ENCODE measurements around the gene PITX1. TPM values are rescaled to one million over a fixed set of nuclear protein-coding genes. Genes with fewer than 3 reads are reported as not detected.

PITX1 gene
- total and polyA plus RNA-seq, 9 donors: 0.11 to 3.1 (median 0.51) TPM; not detected in 1

- Histone ChIP-seq H3K4me3 (no peak overlapping the region), H3K27me3 (peaks cover 11% of the 10 kb centered on the region), H3K27ac (no peak overlapping the region), H3K4me1 (ENCODE audit: insufficient read depth) (peaks cover 2% of the 10 kb centered on the region), H3K36me3 (no peaks in the 10 kb centered on the region), H3K9me3 (peaks cover 0 to 4% of the 10 kb centered on the region in 2 donors)
- no peak for TF ChIP-seq EP300 (IDR thresholded peaks at IDR 0.05)
- no peak for TF ChIP-seq POLR2A (IDR thresholded peaks at IDR 0.05)
- no peak for TF ChIP-seq CTCF (IDR thresholded peaks at IDR 0.05)
- WGBS, 3 donors: 85 to 91% (median 88%) methylated on average over 12 of the region's 12 CpGs
- intact Hi-C loops (cut with DNase I): no loop called here
- DNase-seq: no peak
These were observed 7.3 kb downstream of the PITX1 start for GRCh38 chr5:135026645-135027265.

DNA sequence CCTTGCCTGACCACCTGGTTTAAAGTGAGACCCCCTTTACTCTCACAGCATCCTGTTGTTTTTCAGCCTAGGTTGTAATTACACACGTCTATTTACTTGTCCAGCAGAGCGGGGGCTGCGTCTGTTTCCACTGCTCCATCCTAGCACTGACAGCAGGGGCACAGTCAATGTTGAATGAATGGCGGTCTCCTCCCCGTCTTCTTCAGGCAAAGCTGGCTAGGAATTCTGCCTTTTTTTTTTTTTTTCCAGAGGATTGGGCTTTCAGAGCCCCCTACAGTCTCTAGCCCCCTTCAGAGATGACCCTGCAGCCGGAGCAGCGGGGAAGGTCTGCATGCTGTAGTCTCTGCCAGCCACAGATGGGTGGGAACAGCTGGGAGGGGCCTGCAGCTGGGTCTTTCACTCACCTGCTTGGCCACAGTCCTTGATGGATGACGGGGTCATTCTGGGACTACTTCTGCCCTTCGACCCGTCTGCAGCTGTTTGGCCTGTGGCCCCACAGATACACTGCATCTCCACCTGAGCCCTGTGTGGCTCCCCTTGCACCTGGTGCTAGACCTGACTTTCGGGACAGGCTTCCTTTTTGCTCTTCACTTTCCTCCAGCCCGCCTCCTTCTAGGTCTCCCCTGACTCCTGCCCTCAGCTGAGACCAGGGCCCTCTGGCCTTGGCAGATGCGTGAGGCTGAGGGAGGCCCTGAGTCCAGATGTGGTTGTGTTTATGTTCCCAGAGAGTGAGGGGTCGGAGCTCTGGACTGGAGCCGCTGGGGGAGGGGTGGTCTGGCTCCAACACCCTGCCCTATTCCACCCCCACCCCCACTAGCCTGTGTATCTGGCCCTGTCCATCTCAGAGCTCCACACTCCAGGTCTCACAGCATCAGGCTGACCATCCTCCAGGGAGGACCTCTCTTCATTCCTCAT, 8.0 kb downstream of the PITX1 start:
- no peak overlapping the region for H3K4me3 ChIP-seq
- no peak for DNase-seq
- WGBS, 3 donors: 82 to 86% (median 84%) methylated on average over 15 of the region's 15 CpGs
- TF ChIP-seq POLR2A (IDR thresholded peaks at IDR 0.05) (no peak), CTCF (IDR thresholded peaks at IDR 0.05) (no peak), EP300 (IDR thresholded peaks at IDR 0.05) (no peak)
- no peaks in the 10 kb centered on the region for H3K36me3 ChIP-seq
- H3K27me3 ChIP-seq: peaks cover 5% of the 10 kb centered on the region
- intact Hi-C loops (cut with DNase I): no loop called here
- H3K27ac ChIP-seq: no peak overlapping the region
- H3K4me1 ChIP-seq (ENCODE audit: insufficient read depth): peaks cover 2% of the 10 kb centered on the region
- H3K9me3 ChIP-seq: peaks cover 0 to 4% of the 10 kb centered on the region in 2 donors

DNA sequence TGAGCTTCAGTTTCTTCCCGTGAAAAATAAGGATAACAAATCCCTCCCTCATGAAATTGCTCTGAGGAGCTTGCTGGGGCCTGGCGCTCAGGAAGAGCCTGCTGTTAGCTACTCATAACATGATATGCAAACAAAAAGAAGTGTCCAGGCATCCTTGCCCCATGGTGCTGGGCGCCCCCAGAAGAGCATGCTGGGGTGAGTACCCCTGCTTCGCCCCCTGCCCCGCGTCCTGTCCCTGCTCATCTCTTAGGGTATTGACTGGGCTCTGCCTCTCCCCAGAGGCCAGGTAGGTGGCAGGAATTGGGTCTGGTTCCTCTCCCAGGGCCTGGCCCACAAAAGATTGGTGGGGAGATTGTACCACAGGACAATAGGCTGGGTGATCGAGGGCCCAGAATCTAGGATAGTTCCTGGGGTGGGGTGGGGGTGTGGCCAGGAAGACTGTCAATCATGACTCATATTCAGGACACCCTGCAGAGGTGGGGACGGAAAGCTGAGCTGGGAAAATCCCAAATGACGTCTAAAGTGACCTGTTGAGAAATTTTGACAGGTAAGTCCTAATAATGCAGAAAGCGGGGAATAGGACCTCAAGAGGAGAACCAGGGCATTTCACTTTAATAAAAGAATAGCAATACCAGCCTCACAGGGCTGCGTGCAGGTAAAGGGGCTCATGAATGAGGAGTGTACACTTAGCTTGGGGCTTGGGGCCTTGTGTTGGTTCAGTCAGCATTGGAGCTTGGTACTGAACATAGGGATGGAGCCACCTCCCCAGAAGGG, 8.9 kb downstream of the PITX1 start:
- WGBS, 3 donors: 93 to 94% (median 93%) methylated on average over 11 of the region's 11 CpGs
- Histone ChIP-seq H3K36me3 (no peaks in the 10 kb centered on the region), H3K9me3 (peaks cover 0 to 4% of the 10 kb centered on the region in 2 donors), H3K27ac (no peak overlapping the region), H3K27me3 (peaks cover 5% of the 10 kb centered on the region), H3K4me1 (ENCODE audit: insufficient read depth) (peaks cover 2% of the 10 kb centered on the region), H3K4me3 (no peak overlapping the region)
- DNase-seq: no peak
- intact Hi-C loops (cut with DNase I): no loop called here
- TF ChIP-seq POLR2A (IDR thresholded peaks at IDR 0.05) (no peak), EP300 (IDR thresholded peaks at IDR 0.05) (no peak), CTCF (IDR thresholded peaks at IDR 0.05) (no peak)

DNA sequence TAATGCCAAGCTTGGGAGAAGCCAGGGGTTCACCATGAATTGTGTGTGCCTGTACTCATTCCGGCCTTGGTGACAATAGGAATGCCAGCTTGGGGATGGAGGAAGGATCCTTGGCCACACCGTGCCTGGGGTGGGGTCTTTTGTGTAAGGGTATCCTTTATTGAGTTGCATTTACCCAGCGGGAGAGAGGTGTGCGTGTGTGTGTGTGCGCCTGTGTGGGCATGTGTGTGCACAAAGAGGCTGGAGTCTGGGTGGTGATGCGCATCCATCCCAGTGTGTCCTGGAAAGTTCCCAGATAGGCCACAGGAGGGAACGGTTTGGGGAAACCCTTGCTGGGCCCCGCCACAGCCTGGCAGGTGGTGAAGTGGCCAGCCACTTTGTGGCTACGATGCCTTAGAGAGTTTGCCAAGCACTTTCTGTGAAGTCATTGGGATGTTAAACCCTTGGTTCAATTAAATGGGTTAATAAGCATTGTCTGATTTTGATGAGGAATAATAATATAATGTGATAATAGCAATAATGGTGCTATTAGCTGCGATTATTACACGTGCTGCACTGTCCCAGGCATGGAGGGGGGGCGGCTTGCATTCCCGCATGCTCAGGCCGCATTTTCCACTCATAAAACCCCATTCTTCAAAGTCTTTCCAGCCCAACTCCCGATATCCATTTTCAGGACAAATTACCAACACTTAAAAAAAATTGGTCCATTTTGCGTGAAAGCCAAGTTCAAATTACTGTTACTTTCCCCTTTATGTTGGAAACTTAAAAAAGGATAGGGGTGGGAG, 13.7 kb downstream of the PITX1 start:
- Histone ChIP-seq H3K27ac (no peak overlapping the region), H3K9me3 (no peaks in the 10 kb centered on the region), H3K27me3 (no peaks in the 10 kb centered on the region), H3K36me3 (no peaks in the 10 kb centered on the region), H3K4me3 (no peak overlapping the region), H3K4me1 (ENCODE audit: insufficient read depth) (no peaks in the 10 kb centered on the region)
- 82 to 91% (median 89%) methylated on average over 16 of the region's 16 CpGs for WGBS, 3 donors
- intact Hi-C loops (cut with DNase I): no loop called here
- TF ChIP-seq CTCF (IDR thresholded peaks at IDR 0.05) (no peak), EP300 (IDR thresholded peaks at IDR 0.05) (no peak), POLR2A (IDR thresholded peaks at IDR 0.05) (no peak)
- DNase-seq: peak in 2 of 5 donors; percentile 3 to 12

Data from ovary (tissue), 9 donors.